Smooth muscle cell (in vitro differentiated cells): Measurements from ENCODE around the gene NDUFB10. TPM values are rescaled to one million over a fixed set of nuclear protein-coding genes. Genes with fewer than 3 reads are reported as not detected.

ENCODE experiments used
- DNase-seq: peaks from one replicate; lab custom pipeline; 2025; ENCODE audit not compliant: unreplicated experiment; lab: John Stamatoyannopoulos, UW
- H2AFZ ChIP-seq: fragments of 200-600 bp; sonication (generic); 2 replicates; pipeline ENCODE4 v1.6.0; 2016; ENCODE audit warnings: antibody characterized with exemption, low read depth, mild to moderate bottlenecking
- H3F3A ChIP-seq: fragments of 200-600 bp; sonication (generic); 2 replicates; pipeline ENCODE4 v1.6.0; 2017; ENCODE audit warnings: antibody characterized with exemption, low read depth
- H3K27ac ChIP-seq: fragments of 200-600 bp; sonication (generic); 2 replicates; pipeline ENCODE4 v1.5.1; 2016; ENCODE audit warnings: low read depth, mild to moderate bottlenecking
- H3K27me3 ChIP-seq: fragments of 200-600 bp; sonication (generic); 2 replicates; pipeline ENCODE4 v1.6.1; 2016; ENCODE audit warnings: low read depth, mild to moderate bottlenecking
- H3K36me3 ChIP-seq: fragments of 200-600 bp; sonication (generic); 2 replicates; pipeline ENCODE4 v1.5.1; 2016; ENCODE audit warnings: low read depth
- H3K4me1 ChIP-seq: fragments of 200-600 bp; sonication (generic); 2 replicates; pipeline ENCODE4 v1.5.1; 2016; ENCODE audit warnings: low read depth
- H3K4me2 ChIP-seq: fragments of 200-600 bp; sonication (generic); 2 replicates; pipeline ENCODE4 v1.6.0; 2016; ENCODE audit warnings: mild to moderate bottlenecking
- H3K4me3 ChIP-seq: fragments of 200-600 bp; sonication (generic); 2 replicates; pipeline ENCODE4 v1.5.1; 2016; ENCODE audit warnings: mild to moderate bottlenecking
- H3K79me2 ChIP-seq: fragments of 200-600 bp; sonication (generic); 2 replicates; pipeline ENCODE4 v1.6.0; 2016; ENCODE audit warnings: low read depth, mild to moderate bottlenecking
- H3K9ac ChIP-seq: fragments of 200-600 bp; sonication (generic); 2 replicates; pipeline ENCODE4 v1.6.0; 2016; ENCODE audit warnings: low read depth
- H3K9me3 ChIP-seq: fragments of 200-600 bp; sonication (generic); replicated peaks from 2 replicates; pipeline ENCODE4 v1.5.1; 2016; ENCODE audit warnings: low read depth
- H4K20me1 ChIP-seq: fragments of 200-600 bp; sonication (generic); 2 replicates; pipeline ENCODE4 v1.6.0; 2016; ENCODE audit warnings: low read depth
- WGBS: methylation state at CpG from one replicate; pipeline ENCODE4 v1.1.7; 2016; ENCODE audit warnings: low lambda C conversion rate; 5-methylcytosine and 5-hydroxymethylcytosine counted together
- polyA plus RNA-seq: library from polyadenylated mRNA; unstranded; fragments of >200 nt; fragmentation: Nextera tagmentation; extraction: Ambion mirVana; gene quantifications from 2 replicates; pipeline ENCODE4 v1.2.1, GENCODE V29; 2016
- total RNA-seq: library from RNA; depleted of rRNA; stranded (reverse); fragments of >200 nt; gene quantifications from 2 replicates; pipeline ENCODE4 v1.2.3, GENCODE V29; 2014
- TF ChIP-seq, protein P1 (sequence below): fragments of 200-600 bp; sonication (generic); IDR thresholded peaks from 2 replicates; pipeline ENCODE4 v1.5.1; 2017; ENCODE audit warnings: borderline replicate concordance, mild to moderate bottlenecking, antibody characterized with exemption; ENCODE audit not compliant: insufficient read depth, poor library complexity, severe bottlenecking

The NDUFB10 gene
- total and polyA plus RNA-seq, 2 experiments from 2014 or later, result 176 to 295 TPM

DNA sequence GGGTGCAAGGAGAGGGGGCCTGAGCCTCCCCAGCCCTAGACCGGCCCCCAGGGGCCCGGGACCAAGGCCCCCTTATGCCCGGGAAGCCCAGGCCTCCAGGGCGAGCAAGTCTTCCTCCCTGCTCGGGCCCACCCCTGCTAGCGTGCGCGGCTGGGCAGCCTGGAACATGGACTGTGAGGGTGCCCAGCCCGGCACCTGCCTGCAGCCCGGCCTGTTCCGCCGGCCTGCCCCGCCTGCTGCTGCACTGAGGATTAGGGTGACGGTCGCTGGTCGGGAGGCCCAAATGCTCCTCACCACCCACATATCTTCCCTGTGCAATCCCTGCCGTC, 47.2 kb upstream of the NDUFB10 start:
- H2AFZ ChIP-seq, result no peak overlapping the region
- H3F3A ChIP-seq, result no peaks in the 10 kb centered on the region
- H3K36me3 ChIP-seq, result no peaks in the 10 kb centered on the region
- TF ChIP-seq, protein P1, sequence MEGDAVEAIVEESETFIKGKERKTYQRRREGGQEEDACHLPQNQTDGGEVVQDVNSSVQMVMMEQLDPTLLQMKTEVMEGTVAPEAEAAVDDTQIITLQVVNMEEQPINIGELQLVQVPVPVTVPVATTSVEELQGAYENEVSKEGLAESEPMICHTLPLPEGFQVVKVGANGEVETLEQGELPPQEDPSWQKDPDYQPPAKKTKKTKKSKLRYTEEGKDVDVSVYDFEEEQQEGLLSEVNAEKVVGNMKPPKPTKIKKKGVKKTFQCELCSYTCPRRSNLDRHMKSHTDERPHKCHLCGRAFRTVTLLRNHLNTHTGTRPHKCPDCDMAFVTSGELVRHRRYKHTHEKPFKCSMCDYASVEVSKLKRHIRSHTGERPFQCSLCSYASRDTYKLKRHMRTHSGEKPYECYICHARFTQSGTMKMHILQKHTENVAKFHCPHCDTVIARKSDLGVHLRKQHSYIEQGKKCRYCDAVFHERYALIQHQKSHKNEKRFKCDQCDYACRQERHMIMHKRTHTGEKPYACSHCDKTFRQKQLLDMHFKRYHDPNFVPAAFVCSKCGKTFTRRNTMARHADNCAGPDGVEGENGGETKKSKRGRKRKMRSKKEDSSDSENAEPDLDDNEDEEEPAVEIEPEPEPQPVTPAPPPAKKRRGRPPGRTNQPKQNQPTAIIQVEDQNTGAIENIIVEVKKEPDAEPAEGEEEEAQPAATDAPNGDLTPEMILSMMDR, result no peak
- 93% methylated on average over 17 of the region's 17 CpGs for WGBS
- no peak for DNase-seq
- H3K4me1 ChIP-seq, result peaks cover 5% of the 10 kb centered on the region
- H4K20me1 ChIP-seq, result no peaks in the 10 kb centered on the region
- no peaks in the 10 kb centered on the region for H3K79me2 ChIP-seq
- H3K27ac ChIP-seq, result no peak overlapping the region
- no peak overlapping the region for H3K4me3 ChIP-seq
- H3K9ac ChIP-seq, result no peak overlapping the region
- no peak overlapping the region for H3K4me2 ChIP-seq
- no peaks in the 10 kb centered on the region for H3K9me3 ChIP-seq
- peaks cover 14% of the 10 kb centered on the region for H3K27me3 ChIP-seq

DNA sequence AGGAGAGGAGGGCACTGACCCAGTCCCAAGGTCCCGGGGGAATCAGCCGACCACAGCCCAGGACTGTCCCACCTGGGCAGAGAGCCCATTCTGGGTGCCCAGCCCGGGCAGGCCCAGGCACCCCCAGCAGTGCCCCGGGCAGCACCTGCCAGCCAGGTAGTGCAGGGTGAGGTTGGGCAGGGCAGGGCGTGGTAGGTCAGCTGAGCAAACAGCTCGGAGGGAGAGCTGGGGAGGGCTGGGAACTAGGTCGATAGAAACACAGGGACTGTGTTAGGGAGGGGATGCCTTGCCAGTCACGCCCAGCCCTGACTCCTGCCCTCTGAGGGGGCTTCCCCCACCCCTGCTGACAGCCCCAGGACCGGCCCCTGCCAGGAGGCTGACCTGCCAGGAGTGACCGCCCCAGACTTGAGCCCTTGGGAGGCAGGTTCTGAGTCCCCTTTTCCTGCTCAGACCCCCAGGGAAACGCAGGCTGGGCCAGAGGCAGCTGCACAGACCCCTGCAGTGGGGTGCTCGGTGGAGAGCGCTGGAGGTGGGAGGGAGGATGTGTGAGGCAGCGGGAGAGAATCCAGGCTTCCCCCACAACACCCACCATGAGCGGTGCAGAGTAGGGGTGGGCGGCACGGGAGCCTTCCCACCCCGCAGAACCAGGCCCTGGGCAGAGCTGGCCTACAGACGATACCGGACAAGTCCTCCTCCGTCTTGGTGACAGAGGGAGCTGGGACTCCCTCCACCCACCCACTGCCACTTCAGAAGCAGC, 45.8 kb upstream of the NDUFB10 start:
- no peak overlapping the region for H3K27ac ChIP-seq
- no peak for DNase-seq
- peaks cover 10% of the 10 kb centered on the region for H3K4me1 ChIP-seq
- H2AFZ ChIP-seq, result no peak overlapping the region
- 77% methylated on average over 19 of the region's 21 CpGs for WGBS
- no peaks in the 10 kb centered on the region for H3K9me3 ChIP-seq
- no peak overlapping the region for H3K4me3 ChIP-seq
- TF ChIP-seq, protein P1, result no peak
- H3K79me2 ChIP-seq, result no peaks in the 10 kb centered on the region
- no peak overlapping the region for H3K4me2 ChIP-seq
- H3K9ac ChIP-seq, result no peak overlapping the region
- H4K20me1 ChIP-seq, result no peaks in the 10 kb centered on the region
- H3K27me3 ChIP-seq, result peaks cover 23% of the 10 kb centered on the region
- H3K36me3 ChIP-seq, result no peaks in the 10 kb centered on the region
- no peaks in the 10 kb centered on the region for H3F3A ChIP-seq

DNA sequence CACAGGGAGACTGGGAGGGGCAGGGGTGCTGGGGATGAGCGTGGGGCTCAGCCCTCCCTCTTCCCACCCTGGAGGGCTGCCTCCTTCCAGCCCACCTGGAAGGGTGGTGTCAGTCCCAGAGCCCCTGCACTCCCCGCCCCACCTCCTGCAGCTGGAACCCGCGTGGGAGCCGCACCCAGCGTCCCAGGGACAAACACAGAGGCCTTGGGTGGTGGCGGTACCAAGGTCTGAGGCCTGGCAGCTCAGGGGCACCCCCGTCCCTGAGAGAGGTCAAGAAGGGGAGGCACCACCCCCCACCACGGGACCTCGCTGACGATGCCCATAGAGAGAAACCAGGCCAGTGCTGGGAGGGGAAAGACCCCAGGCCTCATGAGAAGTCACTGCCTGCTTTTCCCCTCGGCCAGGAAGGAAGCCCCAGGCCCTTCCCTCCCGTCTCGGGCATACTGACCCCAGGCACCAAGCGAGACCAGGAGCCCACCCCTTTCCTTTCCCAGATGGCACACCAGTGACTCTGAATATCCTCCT, 45.2 kb upstream of the NDUFB10 start:
- Histone ChIP-seq H3K27me3 (peaks cover 30% of the 10 kb centered on the region), H3K36me3 (no peaks in the 10 kb centered on the region), H4K20me1 (no peaks in the 10 kb centered on the region), H3K9me3 (no peaks in the 10 kb centered on the region), H3K79me2 (no peaks in the 10 kb centered on the region), H3K4me1 (peaks cover 10% of the 10 kb centered on the region), H3K4me2 (no peak overlapping the region), H3K9ac (no peak overlapping the region), H3K4me3 (no peak overlapping the region), H3F3A (no peaks in the 10 kb centered on the region), H2AFZ (no peak overlapping the region), H3K27ac (no peak overlapping the region)
- TF ChIP-seq, protein P1, result no peak
- no peak for DNase-seq
- 71% methylated on average over 14 of the region's 15 CpGs for WGBS

DNA sequence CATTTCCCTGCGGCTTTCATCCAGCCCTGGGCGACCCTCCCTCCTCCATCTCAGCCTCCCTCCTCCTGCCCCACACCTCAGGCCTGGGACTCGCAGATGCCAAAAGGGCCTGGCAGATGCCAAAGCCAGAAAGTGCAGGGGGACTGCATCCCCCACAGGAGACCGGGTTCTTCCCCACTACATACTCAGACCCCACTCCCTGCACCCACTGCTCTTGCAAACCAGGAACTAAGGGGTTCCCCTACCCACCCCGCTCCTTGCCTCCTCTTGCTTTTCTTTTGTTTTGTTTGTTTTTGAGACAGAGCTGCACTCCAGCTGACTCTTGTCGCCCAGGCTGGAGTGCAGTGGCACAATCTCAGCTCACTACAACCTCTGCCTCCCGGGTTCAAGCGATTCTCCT, 44.4 kb upstream of the NDUFB10 start:
- H3K9ac ChIP-seq, result no peak overlapping the region
- H4K20me1 ChIP-seq, result no peaks in the 10 kb centered on the region
- no peaks in the 10 kb centered on the region for H3K9me3 ChIP-seq
- TF ChIP-seq, protein P1, result no peak
- peaks cover 37% of the 10 kb centered on the region for H3K27me3 ChIP-seq
- H2AFZ ChIP-seq, result no peak overlapping the region
- no peak overlapping the region for H3K27ac ChIP-seq
- H3K4me1 ChIP-seq, result peaks cover 10% of the 10 kb centered on the region
- no peak overlapping the region for H3K4me2 ChIP-seq
- no peaks in the 10 kb centered on the region for H3K79me2 ChIP-seq
- H3K4me3 ChIP-seq, result no peak overlapping the region
- no peaks in the 10 kb centered on the region for H3F3A ChIP-seq
- no peaks in the 10 kb centered on the region for H3K36me3 ChIP-seq
- WGBS, result 84% methylated on average over 8 of the region's 8 CpGs
- no peak for DNase-seq
